ENCODE data around the gene AP3M1.
A peak's percentile ranks its signal among the peaks of the same experiment; 100 is the strongest.

The AP3M1 gene

DNA sequence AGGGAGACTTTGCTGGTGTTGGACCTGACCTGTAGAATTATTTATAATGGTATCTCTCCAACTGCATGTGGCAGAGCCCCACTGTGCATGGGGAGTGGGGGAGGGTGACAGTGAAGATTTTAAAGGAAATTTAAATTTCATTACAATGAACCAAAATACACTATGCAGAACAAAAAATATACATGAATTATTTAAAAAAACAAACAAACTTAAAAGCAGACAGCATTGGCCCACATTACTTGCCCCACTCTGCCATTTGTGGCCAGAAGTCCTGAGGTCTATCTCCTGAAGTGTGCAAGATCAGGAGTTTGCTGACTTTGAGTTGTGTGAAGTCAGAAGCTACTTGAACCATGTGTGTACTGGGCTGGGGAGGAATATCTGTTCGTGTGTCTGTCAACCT lies 40.5 kb downstream of the AP3M1 start:
- no peak for DNase-seq

DNA sequence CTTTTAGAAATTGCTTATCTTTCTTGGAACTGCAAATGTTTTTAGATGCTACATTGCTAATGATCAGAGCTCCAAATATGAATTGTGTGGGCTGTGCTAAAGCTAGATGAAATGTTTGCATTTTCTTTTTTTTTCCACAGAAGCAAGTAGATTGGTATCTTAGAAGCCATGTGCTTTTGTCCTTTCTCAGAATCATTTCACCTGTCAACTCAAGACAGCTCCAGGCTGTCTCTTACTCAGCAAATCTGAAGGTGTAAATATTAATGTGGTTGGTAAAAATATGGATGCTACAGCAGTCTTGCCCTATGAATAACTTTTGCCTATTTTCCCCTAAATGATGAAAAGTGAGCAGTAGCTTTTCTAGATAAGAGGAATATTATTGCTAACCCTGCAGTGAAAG lies 41.2 kb downstream of the AP3M1 start:
- DNase-seq = no peak

DNA sequence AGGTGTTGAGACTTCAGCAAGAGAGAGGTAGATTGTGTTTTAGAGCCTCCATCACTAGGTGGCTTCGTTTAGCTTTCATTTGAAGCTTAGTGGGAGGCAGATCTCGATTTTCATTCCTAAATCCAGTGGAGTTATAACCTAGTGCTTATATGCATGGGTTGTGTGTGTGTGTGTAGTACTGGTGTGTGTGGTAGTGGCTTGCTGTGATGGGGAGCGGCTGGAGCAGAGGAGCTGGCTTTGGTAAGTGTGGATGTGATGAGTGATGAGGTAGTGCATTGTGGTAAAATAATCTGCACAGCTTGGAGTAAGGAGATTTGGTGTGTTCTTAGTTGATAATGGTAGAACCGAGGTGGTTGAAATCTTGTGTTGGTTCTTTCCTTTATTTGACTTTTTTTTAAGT lies 43.2 kb downstream of the AP3M1 start:
- DNase-seq = no peak

DNA sequence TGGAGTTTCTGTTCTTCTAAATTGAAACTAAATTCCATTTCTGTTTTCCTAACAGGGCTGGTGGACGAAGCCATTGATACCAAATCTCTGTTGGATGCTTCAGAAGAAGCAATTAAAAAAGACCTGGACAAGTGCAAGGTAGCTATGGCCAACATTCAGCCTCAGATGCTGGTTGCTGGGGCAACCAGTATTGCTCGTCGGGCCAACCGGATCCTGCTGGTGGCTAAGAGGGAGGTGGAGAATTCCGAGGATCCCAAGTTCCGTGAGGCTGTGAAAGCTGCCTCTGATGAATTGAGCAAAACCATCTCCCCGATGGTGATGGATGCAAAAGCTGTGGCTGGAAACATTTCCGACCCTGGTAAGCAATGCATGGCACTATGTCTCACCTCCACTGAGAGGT lies 45.6 kb downstream of the AP3M1 start:
- no peak for DNase-seq

DNA sequence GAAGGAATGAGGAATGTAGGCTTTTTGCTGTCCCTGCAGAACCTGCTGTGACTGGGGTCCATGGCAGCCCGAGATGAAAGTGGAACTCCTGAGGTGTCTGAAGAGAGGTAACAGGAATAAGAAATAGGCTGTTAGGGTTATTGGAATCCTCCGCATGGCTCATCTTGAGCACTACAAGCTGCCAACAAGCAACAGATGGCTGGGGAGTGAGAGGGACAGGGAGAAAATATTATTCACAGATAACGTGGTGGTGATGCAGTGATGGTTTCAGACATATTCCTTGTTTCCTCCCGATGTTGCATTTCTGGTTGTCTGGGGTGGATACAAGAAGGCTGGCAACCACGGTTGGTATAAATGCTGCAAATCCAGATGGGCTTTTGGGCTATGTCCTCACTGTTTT lies 46.1 kb downstream of the AP3M1 start:
- no peak for DNase-seq

DNA sequence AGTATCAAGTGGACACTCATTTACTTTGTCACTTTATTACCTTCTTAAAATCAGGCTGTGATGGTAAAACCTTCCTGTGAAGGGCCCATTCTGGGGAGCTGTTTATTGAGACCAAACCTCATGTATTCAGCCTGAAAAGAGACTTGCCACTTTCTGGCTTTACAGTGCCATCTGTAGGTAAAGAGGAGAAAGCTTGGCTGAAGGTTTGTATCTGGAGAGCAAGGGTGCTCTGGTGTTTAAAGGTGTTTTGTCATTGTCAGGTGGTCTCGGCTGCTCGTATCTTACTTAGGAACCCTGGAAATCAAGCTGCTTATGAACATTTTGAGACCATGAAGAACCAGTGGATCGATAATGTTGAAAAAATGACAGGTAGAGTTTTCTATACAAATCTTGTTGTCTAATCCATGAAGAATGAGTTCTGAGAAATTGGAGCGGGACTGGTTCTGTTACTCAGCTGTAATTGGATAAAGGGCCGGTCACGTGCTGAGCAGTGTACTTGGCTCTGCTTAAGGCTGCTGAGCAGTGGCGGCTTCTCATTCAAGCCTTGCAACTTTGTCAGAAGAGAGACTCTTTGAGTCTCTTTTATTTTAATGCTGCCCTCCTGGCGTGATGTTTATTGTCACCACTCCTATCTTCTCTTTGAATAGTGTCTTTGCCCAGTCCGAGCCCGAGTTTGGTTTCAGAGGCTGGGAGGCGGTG lies 46.9 kb downstream of the AP3M1 start:
- no peak for DNase-seq

DNA sequence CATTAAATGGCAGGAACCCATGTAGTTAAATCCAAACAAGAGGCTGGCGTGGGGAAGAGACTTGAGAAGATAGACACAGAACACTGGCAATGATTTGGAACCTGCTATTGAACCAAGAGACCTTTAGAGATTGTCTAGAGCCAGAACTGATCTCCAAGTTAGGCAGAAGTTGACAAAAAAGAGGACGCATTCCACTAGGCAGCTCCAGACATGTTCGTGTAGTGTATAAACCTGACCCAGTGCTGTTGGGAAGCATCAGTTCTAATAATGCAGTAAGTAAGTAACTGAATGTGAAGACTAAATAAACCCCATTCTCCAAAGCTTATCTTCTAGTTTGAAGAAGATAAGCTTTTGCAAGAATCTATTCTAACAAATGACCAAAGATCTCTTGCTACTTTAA lies 50.8 kb downstream of the AP3M1 start:
- DNase-seq = no peak

DNA sequence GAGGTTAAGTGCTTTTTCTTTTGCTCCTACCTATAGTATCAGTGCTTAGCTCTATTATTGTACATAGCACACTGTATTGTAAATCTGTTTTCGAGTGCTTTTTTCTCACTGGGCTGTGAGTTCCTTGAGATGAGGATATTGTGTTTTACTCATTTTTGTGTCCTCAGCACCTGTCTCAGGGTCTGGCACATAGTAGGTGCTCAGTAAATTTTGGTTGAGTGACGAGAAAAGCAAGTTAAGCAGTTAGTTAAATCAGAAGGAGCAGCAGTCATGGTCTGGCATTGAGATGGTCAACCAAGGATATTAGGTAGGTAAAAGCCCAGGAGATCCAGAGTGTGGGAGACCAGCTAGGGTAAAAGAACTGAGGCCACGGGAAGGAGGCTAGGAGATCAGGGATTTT lies 51.2 kb downstream of the AP3M1 start:
- no peak for DNase-seq

DNA sequence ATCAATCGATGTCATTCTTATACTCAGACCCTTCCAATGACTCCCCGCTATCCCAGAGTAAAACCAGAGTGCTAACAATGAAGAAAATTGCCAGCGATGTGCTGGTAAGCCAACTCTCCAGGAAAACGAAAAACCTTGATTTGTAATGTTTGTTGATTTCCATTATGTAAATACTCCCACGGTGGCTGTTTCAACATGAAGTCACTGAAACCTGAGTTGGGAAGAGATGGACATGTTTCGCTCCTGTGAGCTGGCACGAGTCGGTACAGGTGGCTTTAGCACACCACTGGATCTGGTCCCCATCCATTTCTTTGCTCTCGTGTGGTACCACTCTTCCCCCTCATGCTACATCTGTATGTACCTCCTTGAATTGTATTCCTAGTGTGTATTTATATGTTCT lies 52.9 kb downstream of the AP3M1 start:
- no peak for DNase-seq

DNA sequence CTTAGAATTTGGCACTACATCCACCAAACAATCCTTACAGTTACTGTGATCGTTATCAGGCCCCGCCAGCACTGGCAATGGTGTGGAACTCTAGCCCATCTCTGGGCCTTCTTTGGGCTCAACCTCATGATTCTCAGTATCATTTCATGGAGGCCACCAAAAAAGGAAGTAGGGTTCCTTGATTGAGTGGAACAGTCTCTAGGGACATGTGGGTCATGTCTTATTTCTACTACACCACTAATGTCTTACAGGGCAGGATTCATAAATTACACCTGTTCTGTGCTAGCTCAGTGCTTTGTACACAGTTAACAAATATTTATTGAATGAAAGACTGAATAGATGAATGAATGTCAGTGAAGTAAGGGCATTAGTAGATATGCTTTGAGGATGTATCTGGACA lies 53.9 kb downstream of the AP3M1 start:
- no peak for DNase-seq

DNA sequence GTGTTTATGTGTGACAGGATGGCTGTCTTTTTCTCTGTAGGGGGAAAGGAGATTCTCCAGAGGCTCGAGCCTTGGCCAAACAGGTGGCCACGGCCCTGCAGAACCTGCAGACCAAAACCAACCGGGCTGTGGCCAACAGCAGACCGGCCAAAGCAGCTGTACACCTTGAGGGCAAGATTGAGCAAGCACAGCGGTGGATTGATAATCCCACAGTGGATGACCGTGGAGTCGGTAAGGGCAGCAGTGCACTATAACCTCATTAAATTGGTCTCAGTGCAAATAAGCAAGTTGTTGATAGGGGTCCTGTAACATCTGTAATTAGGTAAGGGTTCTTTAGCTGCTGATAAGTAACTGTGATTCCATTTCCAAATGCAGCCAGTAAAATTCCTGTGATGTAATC lies 56.4 kb downstream of the AP3M1 start:
- no peak for DNase-seq

DNA sequence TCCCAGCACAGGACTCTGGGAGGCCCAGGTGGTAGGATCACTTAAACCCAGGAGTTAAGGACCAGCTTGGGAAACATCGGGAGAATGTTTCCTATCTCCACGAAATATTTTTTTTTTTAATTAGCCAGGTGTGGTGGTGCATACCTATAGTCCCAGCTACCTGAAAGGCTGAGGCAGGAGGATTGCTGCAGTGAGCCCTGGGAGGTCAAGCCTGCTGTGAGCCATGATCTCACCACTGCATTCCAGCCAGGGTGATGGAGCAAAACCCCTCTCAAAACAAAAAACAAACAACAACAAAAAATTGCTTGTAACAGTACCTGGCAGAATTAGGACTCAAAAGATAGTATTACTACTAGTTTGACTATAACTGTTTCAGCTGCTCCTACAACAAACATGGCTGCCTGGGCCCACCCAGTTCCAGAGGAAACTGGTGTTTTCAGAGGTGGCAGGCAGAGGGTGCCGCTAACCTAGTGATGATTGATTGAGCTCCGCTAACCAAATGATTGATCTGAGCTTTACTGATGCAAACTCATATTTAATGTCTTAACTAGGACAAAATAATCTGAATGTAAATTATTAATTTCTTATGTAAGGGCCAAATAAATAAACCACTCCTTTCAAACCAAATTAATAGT lies 57.0 kb downstream of the AP3M1 start:
- DNase-seq = no peak

DNA sequence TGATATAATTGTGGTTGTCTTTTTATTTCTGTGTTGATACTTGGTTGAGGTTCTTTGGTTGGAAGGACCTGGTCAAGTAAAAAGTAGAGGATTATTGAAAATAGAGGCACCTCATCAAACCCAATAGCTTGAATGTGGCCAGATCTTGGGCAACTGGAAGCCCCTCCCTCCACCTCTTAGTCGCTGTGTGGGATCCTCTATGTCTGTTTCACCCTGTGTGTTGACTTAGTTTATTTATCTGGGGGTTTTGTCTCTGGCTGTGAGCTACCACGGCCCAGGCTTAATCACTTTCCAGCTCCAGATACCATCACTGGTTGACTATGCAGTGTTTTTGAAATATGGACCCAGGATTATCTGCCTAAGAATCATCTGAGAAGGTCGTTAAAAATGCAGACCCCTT lies 58.3 kb downstream of the AP3M1 start:
- DNase-seq = no peak

DNA sequence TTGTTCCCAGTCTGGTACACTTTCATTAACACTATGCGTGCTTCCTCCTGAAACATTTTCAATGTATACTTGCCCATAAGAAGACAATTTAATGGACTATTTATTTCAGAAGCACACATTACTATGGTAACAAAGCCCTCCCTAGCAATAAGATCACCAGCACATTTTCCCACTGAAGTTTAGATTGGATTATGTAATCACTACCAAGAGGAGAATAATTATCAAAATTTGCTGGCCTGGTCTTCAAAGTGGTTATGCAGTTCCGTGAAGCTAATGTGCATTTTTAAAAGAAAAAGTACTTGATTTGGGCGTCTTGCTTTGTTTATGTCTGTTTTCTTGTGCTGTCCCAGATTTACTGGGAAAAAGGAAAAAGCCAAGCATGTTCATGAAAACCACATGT lies 61.9 kb downstream of the AP3M1 start:
- DNase-seq = no peak

DNA sequence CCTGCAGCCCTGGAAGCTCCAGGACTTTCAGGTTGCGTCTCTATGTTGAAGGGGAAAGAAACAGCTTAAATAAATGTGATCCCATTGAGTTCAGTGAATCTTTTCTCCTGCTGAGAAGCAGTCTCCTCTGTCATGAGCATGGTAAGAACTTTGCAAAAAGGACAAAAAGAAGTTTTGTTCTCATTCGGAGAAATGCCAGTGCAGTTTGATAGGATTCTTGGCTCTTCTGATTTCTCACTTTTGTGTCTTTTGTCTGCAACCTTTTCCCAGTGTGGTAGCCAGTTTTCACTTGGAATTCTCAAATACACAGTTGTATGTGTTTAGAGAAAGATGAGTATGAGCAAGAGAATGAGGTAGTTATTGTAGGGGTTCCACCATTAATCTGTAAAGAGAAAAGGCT lies 64.3 kb downstream of the AP3M1 start:
- no peak for DNase-seq

DNA sequence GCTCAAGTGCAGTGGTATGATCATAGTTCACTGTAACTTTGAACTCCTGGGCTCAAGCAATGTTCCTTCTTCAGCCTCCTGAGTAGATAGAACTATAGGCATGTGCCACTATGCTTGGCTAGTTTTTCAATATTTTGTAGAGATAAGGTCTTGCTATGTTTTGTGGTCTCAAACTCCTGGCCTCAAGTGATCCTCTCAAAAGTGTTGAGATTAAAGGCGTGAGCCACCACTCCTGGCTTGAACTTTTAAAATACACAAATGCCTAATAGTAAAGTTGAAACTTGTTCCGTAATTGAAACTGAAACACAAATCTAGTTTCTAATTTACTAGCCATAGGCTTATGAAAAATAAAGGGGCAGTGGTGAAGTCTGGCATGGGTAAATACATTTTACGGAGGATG lies 65.7 kb downstream of the AP3M1 start:
- DNase-seq = no peak

DNA sequence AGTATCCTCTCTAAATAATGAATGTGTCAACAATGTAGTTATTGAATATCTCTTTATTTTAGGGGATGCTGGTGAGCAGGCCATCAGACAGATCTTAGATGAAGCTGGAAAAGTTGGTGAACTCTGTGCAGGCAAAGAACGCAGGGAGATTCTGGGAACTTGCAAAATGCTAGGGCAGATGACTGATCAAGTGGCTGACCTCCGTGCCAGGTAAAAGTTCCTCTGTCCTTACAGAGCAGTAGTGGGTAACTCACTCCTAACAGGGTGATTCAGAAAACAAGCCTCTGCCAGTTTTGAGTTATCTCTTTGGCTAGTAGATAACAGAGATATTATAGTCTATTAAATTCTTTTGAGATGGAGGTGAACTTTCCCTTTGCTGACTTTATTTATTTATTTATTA lies 67.3 kb downstream of the AP3M1 start:
- no peak for DNase-seq

DNA sequence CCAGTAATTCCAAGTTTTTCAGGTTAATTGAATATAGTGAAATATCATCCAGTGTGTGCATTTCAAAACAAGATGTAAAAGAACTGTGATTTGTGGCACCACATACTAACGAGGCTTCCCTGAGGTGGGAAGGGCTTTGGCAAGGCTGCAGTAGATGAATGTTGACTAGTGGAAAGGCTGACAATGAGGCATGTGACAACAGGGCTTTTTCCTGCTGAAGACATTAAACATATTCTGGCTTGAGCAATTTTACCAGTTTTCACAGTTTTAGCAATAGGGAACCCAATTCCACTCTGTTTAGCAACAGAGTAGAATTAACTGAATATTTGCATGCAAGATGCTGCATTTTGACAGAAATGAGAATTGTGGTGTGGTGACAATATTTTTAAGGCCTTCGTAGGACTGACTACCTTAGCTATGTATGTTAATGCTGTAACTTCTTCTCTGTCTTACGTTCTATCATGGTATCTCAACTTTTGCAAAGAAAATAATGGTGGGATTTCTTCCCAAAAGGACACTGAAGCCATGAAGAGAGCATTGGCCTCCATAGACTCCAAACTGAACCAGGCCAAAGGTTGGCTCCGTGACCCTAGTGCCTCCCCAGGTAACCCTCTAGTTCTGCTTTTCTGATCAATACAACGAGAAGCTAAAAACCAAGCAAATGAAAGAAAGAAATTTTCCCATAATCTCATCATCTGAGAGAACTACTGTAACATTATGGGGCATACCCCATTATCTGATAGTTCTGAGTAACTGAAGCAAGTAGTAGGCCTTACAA lies 68.5 kb downstream of the AP3M1 start:
- no peak for DNase-seq

DNA sequence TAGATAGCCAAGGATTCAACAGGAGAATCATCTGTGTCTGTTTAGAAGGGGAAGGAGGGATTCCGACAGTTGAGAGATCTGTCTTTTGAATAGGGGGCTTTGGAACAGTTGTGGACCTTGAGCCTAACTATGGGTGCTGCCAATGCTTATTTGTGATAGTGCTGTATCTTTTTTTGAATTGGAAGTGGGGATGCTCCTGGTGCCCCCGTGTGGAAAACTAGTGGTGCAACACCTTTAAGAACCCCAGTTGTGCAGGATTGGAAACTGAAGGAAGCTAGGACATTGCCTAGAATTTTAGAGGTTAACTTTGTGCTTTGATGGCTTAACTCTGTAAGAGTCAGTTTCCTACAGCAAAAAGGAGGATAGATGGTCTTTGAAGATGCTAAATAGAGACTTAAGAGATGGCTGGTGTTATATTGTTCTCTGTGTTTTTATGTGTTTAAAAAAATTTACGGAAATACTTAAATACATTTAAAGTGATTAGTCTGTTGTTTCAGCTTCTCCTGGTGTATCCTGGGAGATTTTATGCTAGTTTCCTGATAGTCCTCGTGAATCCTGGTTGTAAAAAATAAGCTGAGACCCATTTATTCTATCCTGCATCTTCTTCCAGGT lies 69.3 kb downstream of the AP3M1 start:
- DNase-seq = peak; percentile 57

DNA sequence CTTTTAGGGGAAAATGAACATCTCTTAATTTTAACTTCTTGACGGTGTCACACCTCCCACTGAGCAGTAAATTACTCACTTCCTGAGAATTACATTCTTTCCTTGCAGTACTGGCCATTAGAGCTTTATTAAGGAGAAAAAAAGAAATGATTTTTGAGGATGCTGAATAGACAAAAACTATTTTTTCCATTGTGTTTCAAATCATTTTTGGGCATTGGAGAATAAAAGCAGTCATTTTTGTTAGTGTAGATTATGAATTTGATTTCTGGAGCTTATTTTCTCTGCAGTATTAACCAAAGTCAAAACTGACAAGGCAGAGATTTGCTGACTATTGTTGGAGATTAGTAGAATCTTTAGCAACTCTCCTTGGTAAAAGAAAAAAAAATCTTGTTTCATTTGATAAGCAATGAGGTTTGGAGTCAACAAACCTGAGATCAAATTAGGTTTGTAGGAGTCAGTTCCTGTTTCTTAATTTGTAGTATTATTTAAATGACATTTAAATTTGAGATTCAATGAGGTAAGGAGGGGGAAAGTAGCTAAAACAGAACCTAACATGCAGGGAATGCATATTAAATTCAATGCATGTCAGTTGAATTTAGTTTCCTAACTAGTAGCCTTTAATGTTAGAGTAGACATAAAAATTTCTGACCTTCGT lies 70.6 kb downstream of the AP3M1 start:
- no peak for DNase-seq

DNA sequence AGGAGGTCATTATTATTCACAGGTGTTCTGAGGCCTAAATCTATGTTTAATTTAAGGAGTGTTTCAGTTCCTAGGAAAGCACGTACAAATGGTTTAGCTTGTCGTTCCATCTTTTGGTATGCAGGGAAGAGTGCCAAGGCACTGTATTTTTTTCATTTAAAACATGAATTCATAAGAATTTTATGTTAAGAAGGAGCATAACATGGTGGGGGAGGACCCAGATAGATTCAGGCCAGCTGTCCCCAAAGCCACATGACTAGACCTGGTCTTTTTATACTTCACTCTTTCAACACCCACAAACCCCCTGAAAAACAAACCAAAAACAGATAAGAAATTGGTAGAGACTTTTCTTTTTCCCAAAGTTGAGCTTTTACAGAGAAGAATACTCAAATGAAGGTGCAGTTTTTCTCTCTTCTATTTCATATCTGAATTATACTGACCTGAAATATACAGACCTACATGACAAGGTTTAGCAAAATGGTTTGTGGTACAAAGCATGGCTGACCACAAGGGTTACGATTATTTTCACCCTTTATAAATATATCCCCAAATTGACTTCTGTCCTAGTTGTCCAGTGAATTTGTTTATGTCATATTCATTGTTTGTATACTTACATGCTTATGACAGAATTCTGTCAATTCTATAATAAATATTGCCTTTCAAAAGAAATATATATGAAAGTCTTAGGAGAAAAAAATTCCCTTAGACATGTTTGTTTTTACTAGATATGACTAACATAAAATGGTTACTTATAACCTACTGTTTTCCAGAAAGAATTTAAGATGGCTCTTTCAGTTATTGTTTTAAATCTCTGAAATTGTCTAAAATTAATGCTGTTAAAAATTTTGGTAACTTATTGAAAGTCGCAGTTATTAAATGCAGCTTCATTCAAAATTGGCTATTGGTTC lies 71.3 kb downstream of the AP3M1 start:
- no peak for DNase-seq

DNA sequence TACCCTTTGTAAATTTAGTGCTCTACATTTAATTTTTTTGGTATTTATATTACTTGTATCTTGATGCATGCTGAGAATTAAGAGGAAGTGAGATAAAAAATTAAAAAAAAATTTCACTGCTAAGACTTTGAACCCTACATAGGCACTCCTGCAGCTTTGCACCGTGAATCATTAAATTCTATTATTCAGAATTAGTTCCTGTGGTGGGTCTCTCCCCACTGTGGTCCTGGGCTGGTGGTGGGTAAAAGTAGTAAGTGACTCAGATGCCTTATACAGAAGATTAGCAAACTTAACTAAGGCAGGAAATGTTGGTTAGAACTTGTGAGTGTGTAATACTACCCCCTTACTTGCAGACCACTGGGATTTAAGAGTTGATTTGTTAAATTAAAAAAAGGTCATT lies 72.6 kb downstream of the AP3M1 start:
- DNase-seq = peak; percentile 49

All from CD4-positive, alpha-beta T cell treated with Interleukin-6 for 4 hours (primary cell).